NCI-H524 treated with DMSO at 0.1 percent for 48 hours (cell line): Measurements from ENCODE around the gene AVPI1.
"Not testable (repeated sequence)": the region's sequence is repeated elsewhere in the genome, so short reads cannot be mapped to it uniquely, and the experiment has no call there.

Source experiments
- DNase-seq: peaks from one replicate; lab custom pipeline; 2025; lab: John Stamatoyannopoulos, UW

AVPI1 gene

DNA sequence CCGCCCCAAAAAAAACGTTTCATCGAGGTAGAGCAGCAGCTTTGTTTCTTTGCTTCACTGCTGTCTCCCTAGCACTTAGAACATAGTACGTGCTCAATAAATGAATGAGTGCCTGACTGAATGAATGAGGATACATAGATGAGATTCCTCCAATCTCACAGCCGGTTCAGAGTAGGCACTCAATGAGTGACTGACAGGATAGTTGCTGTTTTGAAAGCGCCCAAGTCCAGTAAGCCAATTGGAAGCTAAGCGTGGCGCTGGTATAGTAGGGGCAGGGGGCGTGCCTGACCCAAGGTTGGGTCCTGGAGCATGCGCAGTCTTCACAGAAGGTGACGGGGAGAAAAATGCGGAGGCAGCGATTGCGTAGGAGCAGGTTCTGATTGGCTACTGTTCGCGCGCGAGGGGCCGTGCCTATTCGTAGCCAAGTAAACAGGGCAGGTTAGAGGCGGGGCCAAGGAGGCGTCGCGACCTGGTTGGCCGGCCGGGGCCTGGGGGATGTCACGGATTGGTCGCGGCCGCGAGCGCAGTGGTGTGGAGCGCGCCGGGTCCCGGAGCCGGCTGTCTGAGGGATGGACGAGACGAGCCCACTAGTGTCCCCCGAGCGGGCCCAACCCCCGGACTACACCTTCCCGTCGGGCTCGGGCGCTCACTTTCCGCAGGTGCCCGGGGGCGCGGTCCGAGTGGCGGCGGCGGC, 46.7 kb downstream of the AVPI1 start, which contains the start of gene PI4K2A:
TSS of gene PI4K2A (plus strand) at position 498 of the 694 bp plus-strand sequence. CDS start at position 570, 72 bp downstream.
- peak; percentile 48 for DNase-seq

DNA sequence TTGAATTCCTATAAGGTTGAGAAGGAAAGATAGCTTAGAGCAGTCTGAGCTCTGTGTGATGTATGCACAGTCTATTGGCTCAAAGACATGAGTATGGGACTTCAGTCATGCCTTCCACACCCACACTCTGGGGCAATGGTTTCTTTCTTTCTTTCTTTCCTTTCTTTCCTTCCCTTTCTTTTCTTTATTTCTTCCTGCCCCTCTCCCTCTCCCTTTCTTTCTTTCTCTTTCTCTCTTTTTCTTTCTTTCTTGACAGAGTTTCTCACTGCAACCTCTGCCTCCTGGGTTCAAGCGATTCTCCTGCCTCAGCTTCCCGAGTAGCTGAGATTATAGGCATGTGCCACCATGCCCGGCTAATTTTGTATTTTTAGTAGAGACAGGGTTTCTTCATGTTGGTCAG, 48.0 kb downstream of the AVPI1 start:
- DNase-seq, result not testable (repeated sequence)

- DNase-seq, result no peak
Measured at GRCh38 chr10:97635577-97635976, 51.5 kb downstream of the AVPI1 start.

DNA sequence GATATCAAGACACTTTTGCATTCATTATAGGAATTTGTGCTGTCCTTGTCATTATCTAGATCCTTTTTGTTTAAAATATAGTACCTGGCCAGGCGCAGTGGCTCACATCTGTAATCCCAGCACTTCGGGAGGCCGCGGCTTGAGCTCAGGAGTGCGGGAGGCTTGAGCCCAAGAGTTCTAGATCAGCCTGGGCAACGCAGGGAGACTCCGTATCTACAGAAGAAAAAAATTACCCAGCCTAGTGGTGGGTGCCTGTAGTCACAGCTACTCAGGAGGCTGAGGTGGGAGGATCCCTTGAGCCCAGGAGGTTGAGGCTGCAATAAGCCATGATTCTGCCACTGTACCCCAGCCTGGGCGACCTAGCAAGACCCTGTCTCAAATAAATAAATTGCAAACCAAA, 53.1 kb downstream of the AVPI1 start:
- DNase-seq, result no peak

GRCh38 chr10:97632949-97633884, 53.8 kb downstream of the AVPI1 start, which contains the start of gene MORN4:
MORN4 (minus strand) TSS chr10:97633500; CDS start chr10:97619653, 13,847 bp downstream.
- DNase-seq, result peak; percentile 41

DNA sequence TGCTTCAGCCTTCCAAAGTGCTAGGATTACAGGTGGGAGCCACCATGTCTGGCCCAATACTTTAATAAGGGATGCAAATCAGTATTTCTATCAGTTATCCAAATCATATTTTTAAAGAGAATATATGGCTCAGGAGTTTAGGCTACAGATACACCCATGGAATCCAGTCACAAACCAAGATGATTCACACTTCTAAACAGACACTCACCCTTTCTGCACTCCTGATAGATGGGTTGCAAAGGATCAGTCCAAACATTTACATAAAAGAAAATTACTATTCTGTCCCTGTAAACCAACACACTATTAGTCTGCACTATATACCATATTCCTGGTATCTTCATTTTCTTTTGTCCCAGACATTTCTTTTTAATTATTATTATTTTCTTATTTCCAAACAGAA, 55.9 kb downstream of the AVPI1 start:
- DNase-seq, result no peak

DNA sequence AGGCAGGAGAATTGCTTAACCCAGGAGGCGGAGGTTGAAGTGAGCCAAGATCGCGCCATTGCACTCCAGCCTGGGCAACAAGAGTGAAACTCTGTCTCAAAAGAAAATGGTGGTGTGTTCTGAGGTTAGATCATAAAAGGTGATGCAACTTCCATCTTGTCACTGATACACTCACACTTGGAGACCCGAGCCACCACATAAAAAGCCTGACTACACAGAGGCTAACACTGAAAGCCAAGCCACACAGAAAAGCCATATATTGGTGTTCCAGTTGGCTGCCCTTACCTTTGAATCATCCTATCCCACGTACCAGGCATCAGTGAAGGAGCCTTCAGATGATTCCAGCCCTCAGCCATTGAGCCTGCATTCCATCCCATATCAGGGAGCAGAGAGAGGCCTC, 57.8 kb downstream of the AVPI1 start:
- no peak for DNase-seq

GRCh38 chr10:97628228-97628627, 58.8 kb downstream of the AVPI1 start:
- no peak for DNase-seq

DNA sequence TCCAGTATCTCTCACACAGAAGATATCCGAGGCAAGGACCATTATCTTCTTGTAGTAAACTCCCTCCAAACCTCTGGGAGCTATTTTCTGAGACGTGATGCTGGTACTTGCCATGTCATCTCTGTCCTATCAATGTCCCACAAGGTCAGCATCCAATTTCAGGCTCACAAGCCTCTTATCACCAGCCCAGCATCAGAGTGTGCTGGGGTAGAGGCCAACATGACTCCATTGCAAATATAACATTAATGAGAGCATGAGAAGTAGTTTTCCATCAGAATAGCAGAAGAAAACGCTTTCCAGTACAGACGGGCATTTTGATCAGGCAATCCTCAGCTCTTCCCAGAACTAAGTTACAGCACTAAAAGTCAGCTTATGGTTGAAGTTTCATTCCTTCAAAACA, 59.3 kb downstream of the AVPI1 start:
- DNase-seq, result no peak
